IPS-15b (cell line): ENCODE measurements around the gene FAM3B.
A peak's percentile ranks its signal among the peaks of the same experiment; 100 is the strongest.
"Not testable (repeated sequence)": the region's sequence is repeated elsewhere in the genome, so short reads cannot be mapped to it uniquely, and the experiment has no call there.

Experiments used
- H3K27me3 ChIP-seq: one replicate; pipeline ENCODE4 v1.6.1; 2013; ENCODE audit warnings: low read length; ENCODE audit not compliant: control insufficient read depth, insufficient read depth
- H3K36me3 ChIP-seq: one replicate; pipeline ENCODE4 v1.6.1; 2013; ENCODE audit warnings: low read length; ENCODE audit not compliant: control insufficient read depth, insufficient read depth
- H3K4me1 ChIP-seq: one replicate; pipeline ENCODE4 v1.6.1; 2013; ENCODE audit warnings: mild to moderate bottlenecking, low read length; ENCODE audit not compliant: control insufficient read depth, insufficient read depth
- H3K4me3 ChIP-seq: one replicate; pipeline ENCODE4 v1.5.1; 2013; ENCODE audit warnings: low read depth, low read length
- H3K9ac ChIP-seq: one replicate; pipeline ENCODE4 v1.6.1; 2013; ENCODE audit warnings: low read depth, mild to moderate bottlenecking, low read length
- H3K9me3 ChIP-seq: one replicate; pipeline ENCODE4 v1.6.1; 2013; ENCODE audit warnings: mild to moderate bottlenecking, low read length; ENCODE audit not compliant: control insufficient read depth, insufficient read depth

FAM3B gene

DNA sequence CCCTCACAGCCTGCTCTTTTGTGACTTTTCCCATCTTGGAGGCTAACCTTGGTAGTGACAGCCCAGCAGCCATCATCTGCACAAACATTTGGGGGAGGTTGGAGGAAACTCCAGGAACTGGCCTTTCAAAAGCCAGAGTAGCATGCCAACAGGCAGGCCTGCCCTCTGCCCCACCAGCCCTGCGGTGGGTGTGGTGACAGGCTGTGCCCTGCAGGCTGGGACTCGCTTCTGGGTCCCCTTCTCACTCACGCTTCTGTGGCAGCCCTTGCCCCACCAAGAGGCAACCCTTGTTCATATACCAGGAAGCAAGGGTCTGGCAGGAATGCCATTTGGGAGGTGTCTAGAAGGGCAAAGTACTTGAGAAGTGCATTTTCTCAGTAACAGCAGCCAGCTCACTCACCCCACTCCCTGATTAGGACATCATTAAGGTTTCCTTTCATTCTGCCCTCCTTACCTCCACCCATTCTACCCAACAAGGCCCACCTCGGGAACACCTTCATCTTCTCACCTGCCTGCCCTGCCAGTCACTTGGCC, 20.8 kb upstream of the FAM3B start:
- H3K27me3 ChIP-seq = no peaks in the 10 kb centered on the region

DNA sequence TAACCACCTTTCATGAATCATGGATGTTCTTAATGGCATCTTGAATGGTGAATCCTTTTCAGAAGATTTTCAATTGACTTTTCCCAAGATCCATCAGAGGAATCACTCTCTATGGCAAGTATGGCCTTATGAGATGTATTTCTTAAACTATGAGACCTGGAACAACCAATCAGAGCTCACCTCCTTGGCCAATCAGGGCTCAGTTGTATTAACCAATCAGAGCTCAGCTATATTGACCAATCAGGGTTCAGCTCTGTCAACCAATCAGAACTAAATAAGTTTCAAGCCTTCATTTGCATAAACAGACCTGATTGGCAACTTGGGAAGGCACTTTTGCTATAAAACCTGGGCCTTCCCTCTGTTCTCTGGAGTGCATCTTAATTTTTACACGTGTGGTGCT, 13.6 kb upstream of the FAM3B start:
- Histone ChIP-seq H3K4me1 (no peaks in the 10 kb centered on the region), H3K9me3 (no peaks in the 10 kb centered on the region), H3K27me3 (peaks cover 2% of the 10 kb centered on the region), H3K9ac (no peak overlapping the region), H3K4me3 (no peak overlapping the region), H3K36me3 (no peaks in the 10 kb centered on the region)

More for the DNA sequence above, 20.8 kb upstream of the FAM3B start:
- H3K4me1 ChIP-seq = no peaks in the 10 kb centered on the region
- H3K9me3 ChIP-seq = peaks cover 7% of the 10 kb centered on the region
- H3K4me3 ChIP-seq = no peak overlapping the region
- no peak overlapping the region for H3K9ac ChIP-seq
- no peaks in the 10 kb centered on the region for H3K36me3 ChIP-seq

DNA sequence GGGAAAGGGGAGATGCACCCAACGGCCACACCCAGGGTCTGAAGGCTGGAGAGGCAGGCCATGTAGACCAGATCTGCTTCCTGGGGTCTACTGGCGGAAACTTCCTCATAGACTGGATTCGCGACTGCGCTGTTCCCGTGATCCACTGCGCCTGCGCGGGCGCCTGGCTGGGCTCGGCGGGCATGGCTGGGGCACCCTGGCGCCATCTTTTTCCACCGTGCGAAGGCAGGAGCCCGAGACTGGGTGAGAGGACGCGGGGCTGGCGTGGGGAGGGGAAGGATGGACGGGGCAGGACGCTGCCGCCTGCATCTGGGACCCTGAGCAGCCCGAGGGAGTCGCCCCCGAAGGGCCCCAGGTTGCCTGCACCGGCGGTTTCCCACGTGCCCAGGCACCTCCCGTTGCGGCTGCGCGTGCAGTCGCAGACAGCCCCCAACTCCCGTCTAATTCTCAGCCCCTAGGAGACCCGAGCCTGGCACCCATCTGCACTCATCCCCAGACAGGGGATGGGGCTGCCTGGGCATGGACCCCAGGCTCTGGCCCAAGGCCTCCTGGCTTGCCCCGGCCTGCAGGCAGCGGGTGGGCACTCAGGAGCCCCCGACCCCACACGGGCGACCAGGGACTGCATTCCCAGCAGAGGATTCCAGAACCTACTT, 12.4 kb upstream of the FAM3B start:
- no peaks in the 10 kb centered on the region for H3K36me3 ChIP-seq
- no peaks in the 10 kb centered on the region for H3K4me1 ChIP-seq
- peaks cover 2% of the 10 kb centered on the region for H3K27me3 ChIP-seq
- H3K4me3 ChIP-seq = no peak overlapping the region
- H3K9me3 ChIP-seq = no peaks in the 10 kb centered on the region
- H3K9ac ChIP-seq = no peak overlapping the region

DNA sequence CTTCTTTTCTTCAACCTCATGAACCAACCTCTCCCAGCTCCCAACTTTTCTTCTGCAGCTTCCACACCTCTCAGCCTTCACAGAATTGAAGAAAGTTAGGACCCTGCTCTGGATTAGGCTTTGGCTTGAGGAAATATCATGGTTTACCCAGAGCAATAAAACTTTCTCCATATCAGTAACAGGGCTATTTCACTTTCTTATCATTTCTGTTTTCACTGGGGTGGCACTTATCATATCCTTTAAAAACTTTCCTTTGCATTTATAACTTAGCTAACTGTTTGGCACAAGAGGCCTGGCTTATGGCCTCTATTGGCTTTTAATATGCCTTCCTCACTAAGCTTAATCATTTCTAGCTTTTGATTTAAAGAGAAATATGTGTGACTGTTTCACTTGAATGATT, 9.4 kb upstream of the FAM3B start:
- Histone ChIP-seq H3K4me3 (no peak overlapping the region), H3K9ac (no peak overlapping the region)

DNA sequence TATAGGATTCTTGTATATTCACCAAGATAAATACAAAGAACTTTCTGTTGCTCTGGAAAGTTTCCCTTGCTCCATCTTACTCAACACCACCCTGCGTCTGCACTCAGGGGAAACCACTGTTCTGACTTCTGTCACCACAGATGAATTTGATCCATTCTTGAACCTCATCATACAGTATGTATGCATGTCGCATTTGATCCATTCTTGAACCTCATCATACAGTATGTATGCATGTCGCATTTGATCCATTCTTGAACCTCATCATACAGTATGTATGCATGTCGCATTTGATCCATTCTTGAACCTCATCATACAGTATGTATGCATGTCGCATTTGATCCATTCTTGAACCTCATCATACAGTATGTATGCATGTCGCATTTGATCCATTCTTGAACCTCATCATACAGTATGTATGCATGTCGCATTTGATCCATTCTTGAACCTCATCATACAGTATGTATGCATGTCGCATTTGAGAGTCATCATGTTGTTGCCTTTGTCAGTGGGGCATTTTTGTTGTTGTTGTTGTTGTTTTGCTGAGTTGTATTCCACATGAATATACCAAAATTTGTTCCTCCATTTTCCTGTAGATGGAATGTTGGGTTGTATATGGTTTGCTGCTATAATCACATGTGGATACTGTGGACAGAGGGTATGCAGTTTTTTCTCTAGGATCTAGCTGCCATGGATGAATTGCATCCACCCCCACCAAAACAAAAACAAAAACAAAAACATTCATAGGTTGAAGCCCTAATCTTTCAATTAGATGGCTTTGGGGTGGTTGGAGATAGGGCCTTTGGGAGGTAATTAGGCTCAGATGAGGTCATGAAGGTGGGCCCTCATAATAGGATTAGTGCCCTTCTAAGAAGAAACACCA, 3.1 kb upstream of the FAM3B start:
- not testable (repeated sequence) for H3K4me3 ChIP-seq, H3K4me1 ChIP-seq, H3K36me3 ChIP-seq, H3K9me3 ChIP-seq, H3K9ac ChIP-seq
- peaks cover 21% of the 10 kb centered on the region for H3K27me3 ChIP-seq

More for the DNA sequence above, 9.4 kb upstream of the FAM3B start:
- Histone ChIP-seq H3K36me3 (no peaks in the 10 kb centered on the region), H3K4me1 (no peaks in the 10 kb centered on the region), H3K27me3 (peaks cover 2% of the 10 kb centered on the region), H3K9me3 (no peaks in the 10 kb centered on the region)

DNA sequence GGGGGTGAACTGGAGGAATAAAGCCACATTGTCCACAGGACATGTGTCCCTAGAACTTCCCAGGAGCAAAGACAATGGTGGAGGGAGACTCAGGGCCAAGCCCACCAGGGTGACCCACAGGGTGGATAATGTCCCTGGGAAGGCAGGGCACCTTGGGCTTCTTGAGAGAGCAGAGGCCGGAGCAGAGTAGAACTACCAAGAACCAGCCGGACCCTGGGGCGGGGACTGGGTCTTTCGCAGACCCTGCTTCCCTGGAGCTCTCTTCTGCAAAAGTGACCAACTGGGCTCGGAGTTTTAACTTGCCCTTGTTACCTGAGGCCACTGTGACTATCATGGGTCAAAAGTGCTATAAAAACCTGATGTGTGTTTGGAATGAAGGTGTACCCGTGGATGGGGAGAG, 875 bp upstream of the FAM3B start:
- peaks cover 21% of the 10 kb centered on the region for H3K27me3 ChIP-seq
- H3K9me3 ChIP-seq = no peaks in the 10 kb centered on the region
- no peaks in the 10 kb centered on the region for H3K36me3 ChIP-seq
- H3K9ac ChIP-seq = no peak overlapping the region
- H3K4me3 ChIP-seq = peak overlapping the region; percentile 67
- no peaks in the 10 kb centered on the region for H3K4me1 ChIP-seq

DNA sequence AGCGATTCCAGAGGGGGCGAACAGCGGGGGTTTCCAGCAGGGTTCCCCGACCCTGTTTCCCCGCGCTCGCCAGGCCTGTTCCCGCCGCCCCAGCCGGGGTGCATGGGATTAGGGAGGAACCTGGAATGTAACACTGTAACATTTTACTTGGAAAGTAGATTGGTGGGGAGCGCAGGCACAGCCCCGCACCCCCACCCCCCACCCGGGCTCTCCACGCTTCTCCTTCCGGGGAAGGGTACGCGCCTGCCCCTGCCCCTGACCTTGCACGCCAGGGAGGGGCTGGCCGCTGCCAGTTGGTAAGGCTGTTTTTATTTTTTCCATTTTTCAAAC, 427 bp downstream of the FAM3B start:
- H3K4me3 ChIP-seq = peak overlapping the region; percentile 67
- H3K9ac ChIP-seq = peak overlapping the region; percentile 37
- H3K4me1 ChIP-seq = no peaks in the 10 kb centered on the region
- no peaks in the 10 kb centered on the region for H3K36me3 ChIP-seq
- peaks cover 21% of the 10 kb centered on the region for H3K27me3 ChIP-seq
- no peaks in the 10 kb centered on the region for H3K9me3 ChIP-seq

DNA sequence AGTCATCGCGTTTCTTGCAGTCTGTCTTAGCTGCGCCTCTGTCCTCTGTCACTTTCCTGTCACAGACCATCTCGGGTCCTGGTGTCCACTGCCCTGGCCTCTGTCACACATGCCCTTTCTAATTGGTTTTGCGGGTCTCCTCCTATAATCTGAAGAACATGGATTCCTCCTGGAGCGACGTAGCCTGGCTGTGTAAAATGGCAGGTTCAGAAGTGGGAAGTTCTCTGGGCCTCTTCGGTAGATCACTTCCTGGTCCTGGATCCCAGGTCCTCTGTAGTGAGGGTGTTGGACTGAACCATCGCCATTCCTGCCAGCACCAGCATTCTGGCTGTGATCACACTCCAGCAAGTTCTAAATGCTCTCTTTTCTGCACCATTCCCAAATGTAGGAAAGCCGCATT, 857 bp downstream of the FAM3B start:
- Histone ChIP-seq H3K4me3 (peak overlapping the region; percentile 67), H3K9me3 (no peaks in the 10 kb centered on the region)

DNA sequence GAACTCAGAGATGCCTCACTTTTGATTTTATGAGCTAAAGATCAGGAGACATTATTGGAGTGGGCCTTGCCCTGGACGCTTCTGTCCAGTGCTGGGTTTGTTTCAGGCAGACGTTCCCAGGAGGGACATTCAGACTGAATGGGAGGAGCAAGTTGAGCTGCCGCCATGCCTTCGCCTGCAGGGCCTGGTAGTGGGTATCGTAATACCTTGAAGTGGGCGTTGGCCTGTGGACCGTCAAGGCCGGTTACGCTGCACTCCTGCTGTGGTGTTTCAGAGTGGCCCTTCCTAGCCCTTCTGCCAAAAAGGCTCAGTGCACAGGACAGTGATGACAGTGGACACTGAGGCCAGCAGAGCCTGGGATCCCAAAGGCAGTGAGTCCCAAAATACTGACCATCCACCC, 1.6 kb downstream of the FAM3B start:
- no peaks in the 10 kb centered on the region for H3K4me1 ChIP-seq
- no peak overlapping the region for H3K9ac ChIP-seq
- H3K4me3 ChIP-seq = no peak overlapping the region
- H3K27me3 ChIP-seq = peaks cover 21% of the 10 kb centered on the region
- no peaks in the 10 kb centered on the region for H3K9me3 ChIP-seq
- no peaks in the 10 kb centered on the region for H3K36me3 ChIP-seq

More for the DNA sequence above, 857 bp downstream of the FAM3B start:
- Histone ChIP-seq H3K9ac (no peak overlapping the region), H3K4me1 (no peaks in the 10 kb centered on the region), H3K27me3 (peaks cover 21% of the 10 kb centered on the region), H3K36me3 (no peaks in the 10 kb centered on the region)

DNA sequence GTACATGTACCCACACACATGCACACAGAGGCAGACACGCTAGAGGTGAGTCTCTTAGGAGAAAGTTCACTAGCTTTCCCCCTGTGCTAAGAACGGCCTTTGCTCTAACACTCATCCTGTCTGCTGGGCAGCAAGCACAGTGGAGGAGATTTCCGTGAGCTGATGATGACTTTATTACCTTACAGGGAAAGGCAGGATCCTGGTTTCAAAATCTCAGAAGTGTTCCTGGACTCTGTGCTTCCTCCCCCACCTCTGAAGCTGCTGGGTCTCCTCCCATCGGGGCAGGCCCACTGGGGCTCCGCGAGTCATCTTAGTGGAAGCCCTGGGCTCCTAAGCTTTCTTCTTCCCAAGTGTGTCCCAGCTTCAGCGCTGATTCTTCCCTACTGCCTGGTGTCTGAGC, 2.7 kb downstream of the FAM3B start:
- Histone ChIP-seq H3K4me1 (no peaks in the 10 kb centered on the region), H3K4me3 (no peak overlapping the region), H3K36me3 (no peaks in the 10 kb centered on the region), H3K9ac (no peak overlapping the region), H3K9me3 (no peaks in the 10 kb centered on the region), H3K27me3 (peaks cover 21% of the 10 kb centered on the region)

DNA sequence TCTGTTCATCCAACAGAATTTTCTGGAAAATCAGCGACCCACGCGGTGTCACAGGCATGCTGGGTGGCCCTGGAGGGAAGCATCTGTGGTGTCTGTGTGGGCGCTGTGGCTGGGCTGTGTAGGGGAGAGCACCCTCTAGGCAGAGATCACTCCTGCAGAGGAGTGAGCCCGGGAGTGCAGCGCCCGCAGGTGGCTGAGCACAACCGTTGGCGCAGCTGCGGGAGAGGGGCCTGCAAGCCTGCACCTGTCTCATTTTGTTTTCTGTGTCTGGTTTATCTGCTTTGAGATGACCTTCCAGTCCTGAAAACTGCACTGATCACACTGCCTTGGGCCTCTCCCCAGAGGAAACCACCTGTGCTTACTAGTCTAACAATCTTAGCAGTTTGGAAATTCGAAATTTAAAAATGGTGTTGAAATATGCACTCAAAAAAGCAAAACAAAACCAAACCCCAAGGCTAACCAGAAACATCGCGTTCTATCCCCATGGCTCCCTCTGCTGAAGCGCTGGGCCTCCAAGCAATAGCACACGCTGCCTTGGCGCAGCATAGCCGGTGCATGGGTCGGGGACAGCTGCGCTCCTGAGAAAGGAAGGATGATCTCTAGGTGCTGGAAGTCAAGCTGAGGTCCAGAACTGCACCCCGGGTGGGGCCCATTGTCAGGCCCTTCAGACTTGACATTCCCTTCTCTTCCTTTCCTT, 4.8 kb downstream of the FAM3B start:
- peaks cover 6% of the 10 kb centered on the region for H3K27me3 ChIP-seq
- no peaks in the 10 kb centered on the region for H3K9me3 ChIP-seq
- H3K4me3 ChIP-seq = no peak overlapping the region
- H3K4me1 ChIP-seq = no peaks in the 10 kb centered on the region
- H3K36me3 ChIP-seq = no peaks in the 10 kb centered on the region
- peak overlapping the region; percentile 12 for H3K9ac ChIP-seq
